ENCODE results near the gene EZH1.

EZH1 gene

GRCh38 chr17:42673885-42674754 lies 70.7 kb downstream of the EZH1 start:
- TF ChIP-seq FOXP2 (optimal IDR thresholded peaks at IDR 0.05; ENCODE audit: borderline replicate concordance, extremely low read depth, extremely low read length, insufficient read depth) (no peak), SIN3A (IDR thresholded peaks at IDR 0.05; ENCODE audit: borderline replicate concordance, insufficient read depth, low read length) (no peak)

DNA sequence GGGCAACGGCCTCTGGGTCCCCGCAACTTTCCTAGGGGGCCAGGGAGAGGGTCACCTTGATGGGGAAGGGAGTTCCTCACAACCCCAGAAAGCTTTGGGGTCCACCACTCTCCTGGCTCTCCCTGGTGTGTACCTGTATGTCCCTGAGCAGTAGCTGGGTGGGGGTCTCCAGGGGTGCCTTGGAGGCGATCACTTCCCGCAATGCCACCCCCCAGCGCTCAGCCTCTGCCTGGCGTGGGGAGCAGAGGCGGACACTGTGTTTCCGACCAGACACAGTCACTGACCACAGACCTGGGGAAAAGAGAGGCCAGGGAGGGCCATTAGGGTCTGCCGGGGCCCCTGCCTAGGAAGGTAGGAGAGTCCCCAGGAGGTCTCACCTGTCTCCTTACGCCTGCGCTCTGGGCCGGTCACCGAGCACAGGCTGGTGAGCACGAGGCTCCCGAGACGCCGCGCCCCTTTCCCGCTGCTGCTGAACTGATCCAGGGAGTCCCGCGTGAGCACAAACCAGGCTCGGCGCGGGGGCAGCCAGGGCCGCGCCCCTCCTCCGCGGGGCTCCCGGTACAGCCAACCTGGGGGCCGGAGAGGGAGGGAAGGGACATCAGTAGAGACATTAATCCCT lies 71.5 kb downstream of the EZH1 start:
- TF ChIP-seq POLR2AphosphoS5 (IDR thresholded peaks at IDR 0.05; ENCODE audit: low read depth, low read length), result no peak
- no peak for TF ChIP-seq REST (IDR thresholded peaks at IDR 0.05; ENCODE audit: insufficient read depth in 1 of 2, low read depth in 2 of 2, low read length in 2 of 2)

GRCh38 chr17:42672038-42672437 lies 72.8 kb downstream of the EZH1 start:
- no peak for TF ChIP-seq TAF1 (IDR thresholded peaks at IDR 0.05; ENCODE audit: borderline replicate concordance, insufficient read depth, low read length)
- TF ChIP-seq FOXP2 (optimal IDR thresholded peaks at IDR 0.05; ENCODE audit: borderline replicate concordance, extremely low read depth, extremely low read length, insufficient read depth), result no peak
- TF ChIP-seq REST (IDR thresholded peaks at IDR 0.05; ENCODE audit: insufficient read depth in 1 of 2, low read depth in 2 of 2, low read length in 2 of 2), result no peak
- TF ChIP-seq POLR2AphosphoS5 (IDR thresholded peaks at IDR 0.05; ENCODE audit: low read depth, low read length), result no peak
- TF ChIP-seq SIN3A (IDR thresholded peaks at IDR 0.05; ENCODE audit: borderline replicate concordance, insufficient read depth, low read length), result no peak

DNA sequence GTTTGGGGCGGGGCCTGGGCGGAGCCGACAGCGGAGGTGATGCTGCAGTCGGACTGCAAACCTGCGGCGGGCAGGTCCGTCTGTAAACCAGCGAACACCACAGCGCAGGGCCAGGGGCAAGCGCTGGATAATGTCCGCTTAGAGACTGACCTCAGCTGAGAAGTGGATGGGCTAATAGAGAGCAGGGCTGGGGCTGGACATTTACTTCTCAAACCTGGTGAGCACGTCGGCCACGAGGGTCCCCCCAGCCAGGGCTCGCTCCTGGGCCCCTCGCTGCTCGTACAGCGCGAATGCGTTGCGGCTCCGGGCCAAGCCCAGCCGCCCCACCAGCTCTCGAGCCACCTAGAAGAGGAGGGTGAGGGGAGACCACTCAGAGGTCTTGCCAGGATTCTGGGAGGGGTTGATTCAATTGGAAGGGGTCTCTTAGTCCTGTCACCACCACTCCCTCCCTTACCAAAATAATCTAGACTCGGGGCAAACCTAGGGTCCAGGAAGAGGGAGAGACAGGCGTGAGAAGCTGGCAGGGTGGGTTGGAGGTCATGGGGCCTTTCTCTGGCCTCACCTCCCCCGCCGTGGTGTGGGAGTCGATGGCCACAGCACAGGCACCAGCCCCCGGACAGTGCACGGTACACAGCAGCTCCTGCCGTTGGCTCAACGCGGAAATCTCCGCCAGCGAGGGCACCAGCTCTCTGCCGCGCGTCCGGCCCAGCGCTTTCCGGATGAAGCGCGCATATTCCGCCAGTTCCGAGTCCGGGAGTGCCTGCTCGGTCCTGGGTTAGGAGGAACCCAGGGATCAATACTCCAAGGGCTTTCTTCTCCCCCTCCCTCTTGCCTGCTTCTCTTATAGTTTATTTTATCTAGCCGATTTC lies 73.8 kb downstream of the EZH1 start:
- TF ChIP-seq REST (IDR thresholded peaks at IDR 0.05; ENCODE audit: insufficient read depth in 1 of 2, low read depth in 2 of 2, low read length in 2 of 2) (no peak), SIN3A (IDR thresholded peaks at IDR 0.05; ENCODE audit: borderline replicate concordance, insufficient read depth, low read length) (no peak), FOXP2 (optimal IDR thresholded peaks at IDR 0.05; ENCODE audit: borderline replicate concordance, extremely low read depth, extremely low read length, insufficient read depth) (no peak), POLR2AphosphoS5 (IDR thresholded peaks at IDR 0.05; ENCODE audit: low read depth, low read length) (no peak; the same call in 1 of the 2 replicates), TAF1 (IDR thresholded peaks at IDR 0.05; ENCODE audit: borderline replicate concordance, insufficient read depth, low read length) (no peak)

GRCh38 chr17:42669977-42670788 lies 74.7 kb downstream of the EZH1 start:
- TF ChIP-seq POLR2AphosphoS5 (IDR thresholded peaks at IDR 0.05; ENCODE audit: low read depth, low read length) (peak; percentile 31; the same call in 1 of the 2 replicates), TAF1 (IDR thresholded peaks at IDR 0.05; ENCODE audit: borderline replicate concordance, insufficient read depth, low read length) (no peak)
